COR-L47 (cell line): ENCODE data around the gene LAG3.

Experiments used
- DNase-seq: peaks from one replicate; lab custom pipeline; 2025; lab: John Stamatoyannopoulos, UW

The LAG3 gene

DNA sequence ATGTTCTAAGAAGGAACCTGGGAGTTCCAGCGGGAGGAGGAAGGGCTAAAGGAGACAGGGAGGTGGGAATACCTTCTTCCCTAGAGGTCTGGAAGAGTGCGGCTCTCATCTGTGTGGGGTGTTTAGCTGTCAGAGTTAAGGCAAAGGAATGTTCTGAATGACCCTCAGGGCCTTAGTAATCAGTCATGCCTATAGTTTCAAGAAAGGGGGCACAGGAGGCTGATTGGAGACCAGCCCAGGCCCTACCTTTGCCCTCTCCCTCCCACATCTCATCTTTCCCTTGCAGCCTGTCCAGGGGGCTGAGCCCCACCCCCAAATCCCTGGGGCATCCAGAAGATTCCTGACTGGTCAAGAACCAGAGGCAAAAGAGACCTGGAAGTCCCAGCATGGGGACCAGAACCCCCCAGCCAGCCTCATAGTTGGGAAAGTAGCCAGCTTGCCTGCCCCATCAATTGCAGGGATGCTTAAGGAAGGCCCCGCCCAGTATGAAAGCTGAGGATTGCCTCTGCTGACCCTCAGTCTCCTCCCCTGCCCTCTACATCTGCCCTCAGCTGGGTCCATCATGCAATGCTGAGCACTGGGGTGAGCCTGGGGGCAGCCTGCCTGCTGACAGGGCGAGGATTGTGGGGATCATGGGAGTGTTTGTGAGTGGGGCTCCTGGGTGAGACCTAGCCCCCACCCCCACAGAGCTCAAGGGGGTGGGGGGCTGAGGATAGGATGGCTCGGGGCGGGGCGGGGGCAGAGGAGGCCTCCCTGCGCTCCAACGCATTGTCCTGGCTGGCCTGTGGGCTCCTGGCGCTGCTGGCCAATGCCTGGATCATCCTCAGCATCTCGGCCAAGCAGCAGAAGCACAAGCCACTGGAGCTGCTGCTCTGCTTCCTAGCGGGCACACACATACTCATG, 51.1 kb downstream of the LAG3 start:
- no peak for DNase-seq

DNA sequence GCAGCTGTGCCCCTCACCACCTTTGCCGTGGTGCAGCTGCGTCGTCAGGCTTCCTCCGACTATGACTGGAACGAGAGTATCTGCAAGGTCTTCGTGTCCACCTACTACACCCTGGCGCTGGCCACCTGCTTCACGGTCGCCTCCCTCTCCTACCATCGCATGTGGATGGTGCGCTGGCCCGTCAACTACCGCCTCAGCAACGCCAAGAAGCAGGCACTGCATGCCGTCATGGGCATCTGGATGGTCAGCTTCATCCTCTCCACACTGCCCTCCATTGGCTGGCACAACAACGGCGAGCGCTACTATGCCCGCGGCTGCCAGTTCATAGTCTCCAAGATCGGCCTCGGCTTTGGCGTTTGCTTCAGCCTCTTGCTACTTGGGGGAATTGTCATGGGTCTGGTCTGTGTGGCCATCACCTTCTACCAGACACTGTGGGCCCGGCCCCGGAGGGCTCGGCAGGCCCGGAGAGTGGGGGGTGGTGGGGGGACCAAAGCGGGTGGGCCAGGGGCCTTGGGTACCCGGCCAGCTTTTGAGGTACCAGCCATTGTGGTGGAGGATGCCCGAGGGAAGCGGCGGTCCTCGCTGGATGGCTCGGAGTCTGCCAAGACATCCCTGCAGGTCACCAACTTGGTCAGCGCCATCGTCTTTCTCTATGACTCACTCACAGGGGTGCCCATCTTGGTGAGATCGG, 51.9 kb downstream of the LAG3 start:
- no peak for DNase-seq

DNA sequence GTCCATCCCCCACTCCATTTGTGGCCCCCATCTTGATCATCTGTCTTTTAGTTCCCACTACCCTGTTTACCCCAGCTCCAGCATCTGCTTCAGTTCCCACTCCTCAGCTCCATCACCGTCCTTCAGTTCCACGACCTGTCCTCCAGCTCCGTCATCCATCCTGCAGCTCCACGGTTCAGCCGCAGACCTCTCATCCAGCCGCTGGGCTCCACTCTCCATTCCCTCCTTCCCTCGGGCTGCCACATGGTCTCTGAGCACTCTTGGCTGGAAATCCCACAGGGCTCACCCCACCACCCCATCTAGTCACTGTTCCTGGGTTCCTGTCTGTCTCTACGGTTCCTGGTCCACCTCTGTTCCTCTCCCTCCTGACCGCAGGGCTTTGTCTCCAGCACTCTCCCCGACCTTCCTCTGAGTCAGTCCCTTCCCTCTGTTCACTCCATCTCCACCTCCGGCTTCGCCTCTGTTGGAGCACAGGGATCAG, 52.6 kb downstream of the LAG3 start:
- DNase-seq, result no peak

DNA sequence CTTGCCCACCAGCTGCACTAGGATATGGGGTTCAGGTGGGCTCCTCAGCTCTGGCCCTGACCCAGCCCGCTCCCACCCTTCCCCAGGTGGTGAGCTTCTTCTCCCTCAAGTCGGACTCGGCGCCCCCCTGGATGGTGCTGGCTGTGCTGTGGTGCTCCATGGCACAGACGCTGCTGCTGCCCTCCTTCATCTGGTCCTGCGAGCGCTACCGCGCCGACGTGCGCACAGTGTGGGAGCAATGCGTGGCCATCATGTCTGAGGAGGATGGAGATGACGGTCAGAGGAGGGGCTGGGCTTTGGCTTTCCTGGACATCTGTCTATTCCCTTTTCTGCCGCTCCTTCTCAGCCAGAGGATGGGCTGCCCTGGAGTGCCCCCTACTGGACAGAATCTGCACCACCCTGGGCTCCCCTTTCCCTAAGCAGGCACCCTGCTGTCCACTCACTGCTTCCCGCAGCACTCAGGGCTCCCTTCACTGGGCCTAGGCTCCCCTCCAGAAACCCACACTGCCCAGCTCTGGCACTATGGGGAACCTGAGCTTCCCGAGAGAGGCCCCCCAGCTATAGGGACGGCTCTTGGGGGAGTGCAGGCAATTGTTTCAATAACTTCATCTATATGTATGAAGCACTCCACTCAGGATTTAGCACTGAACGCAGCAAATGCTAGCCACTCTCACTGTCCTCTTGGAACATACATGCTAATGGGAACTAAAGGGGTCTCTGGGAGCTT, 53.2 kb downstream of the LAG3 start:
- peak; percentile 45 for DNase-seq

DNA sequence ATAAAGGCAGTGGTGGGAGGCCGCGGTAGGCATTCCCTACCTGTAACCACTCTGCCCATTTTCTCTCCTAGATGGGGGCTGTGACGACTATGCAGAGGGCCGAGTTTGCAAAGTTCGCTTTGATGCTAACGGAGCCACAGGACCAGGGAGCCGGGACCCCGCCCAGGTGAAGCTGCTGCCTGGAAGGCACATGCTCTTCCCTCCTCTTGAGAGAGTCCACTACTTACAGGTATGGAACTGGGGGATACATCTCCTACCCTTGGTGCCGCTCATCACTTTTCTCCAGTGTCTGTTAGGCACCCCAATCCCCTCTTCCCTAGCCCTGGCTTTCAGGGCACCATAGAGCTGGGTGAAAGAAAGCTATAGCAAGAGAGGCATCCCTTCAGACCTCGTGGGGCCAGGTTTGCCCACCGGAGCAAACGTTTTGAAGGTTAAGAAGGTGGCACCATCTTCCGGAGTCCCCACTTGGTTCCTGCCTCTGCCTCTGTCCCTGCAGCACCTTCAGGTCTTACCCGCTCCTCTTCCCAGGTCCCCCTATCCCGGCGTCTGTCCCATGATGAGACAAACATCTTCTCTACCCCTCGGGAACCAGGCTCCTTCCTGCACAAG, 53.9 kb downstream of the LAG3 start:
- DNase-seq, result no peak

DNA sequence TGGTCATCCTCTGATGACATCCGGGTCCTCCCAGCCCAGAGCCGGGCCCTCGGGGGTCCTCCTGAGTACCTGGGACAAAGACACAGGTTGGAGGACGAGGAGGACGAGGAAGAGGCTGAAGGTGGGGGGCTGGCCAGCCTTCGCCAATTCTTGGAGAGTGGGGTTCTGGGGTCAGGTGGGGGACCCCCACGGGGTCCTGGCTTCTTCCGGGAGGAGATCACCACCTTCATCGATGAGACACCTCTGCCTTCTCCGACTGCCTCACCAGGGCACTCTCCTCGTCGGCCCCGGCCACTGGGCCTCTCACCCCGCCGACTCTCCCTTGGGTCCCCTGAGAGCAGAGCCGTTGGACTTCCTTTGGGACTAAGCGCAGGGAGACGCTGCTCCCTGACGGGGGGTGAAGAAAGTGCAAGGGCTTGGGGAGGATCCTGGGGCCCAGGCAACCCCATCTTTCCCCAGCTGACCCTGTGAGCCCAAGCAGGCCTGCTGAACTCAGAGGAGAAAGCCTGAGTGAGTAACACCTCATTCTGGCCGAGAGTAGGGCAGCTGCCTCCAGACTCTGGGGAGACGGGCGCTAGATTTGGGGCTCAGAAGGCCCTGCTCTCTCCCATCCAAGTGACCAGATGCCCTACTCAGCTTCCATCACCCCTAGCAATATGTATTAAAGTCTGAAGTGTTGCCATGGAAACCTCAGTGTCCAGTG, 54.6 kb downstream of the LAG3 start:
- no peak for DNase-seq

DNA sequence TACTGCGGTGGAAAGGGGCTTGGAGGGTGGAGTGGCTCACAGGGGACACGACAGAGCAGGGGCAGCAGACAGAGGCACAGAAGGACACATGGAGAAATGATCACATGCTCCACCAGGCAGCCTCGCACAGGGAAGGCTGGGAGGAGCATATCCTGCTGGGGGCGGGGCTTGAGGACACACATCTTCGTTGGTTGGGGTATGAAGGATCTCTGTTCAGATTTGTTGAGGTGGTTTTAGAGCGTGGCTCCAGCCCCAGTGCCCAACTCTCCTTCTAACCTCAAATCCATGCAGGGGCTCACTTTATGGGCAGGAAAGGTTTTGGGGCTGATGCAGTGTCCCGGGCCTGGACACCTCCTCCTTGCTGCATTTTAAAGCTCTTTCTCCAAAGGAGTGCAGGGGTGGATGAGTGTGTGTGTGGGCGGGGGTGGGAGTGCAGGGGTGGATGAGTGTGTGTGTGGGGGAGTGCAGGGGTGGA, 55.2 kb downstream of the LAG3 start:
- DNase-seq, result peak; percentile 54
